LNCAP (cell line): ENCODE data around the gene TPCN1.

ENCODE experiments used
- CTCF ChIP-seq: fragments of 450-650 bp; IDR thresholded peaks from 2 replicates; pipeline ENCODE4 v1.5.1; 2017; ENCODE audit warnings: mild to moderate bottlenecking

Gene TPCN1

GRCh38 chr12:113278633-113279032 lies 57.4 kb downstream of the TPCN1 start:
- TF ChIP-seq CTCF, result no peak

GRCh38 chr12:113284751-113285150 lies 63.5 kb downstream of the TPCN1 start:
- no peak for TF ChIP-seq CTCF

- no peak for TF ChIP-seq CTCF
Observed at GRCh38 chr12:113285679-113286610, 64.7 kb downstream of the TPCN1 start.

- no peak for TF ChIP-seq CTCF
Observed at GRCh38 chr12:113286712-113287111, 65.4 kb downstream of the TPCN1 start.

- no peak for TF ChIP-seq CTCF
Observed at GRCh38 chr12:113287146-113287898, 66.1 kb downstream of the TPCN1 start.

GRCh38 chr12:113287899-113288282 lies 66.6 kb downstream of the TPCN1 start:
- TF ChIP-seq CTCF, result no peak

- no peak for TF ChIP-seq CTCF
Observed at GRCh38 chr12:113289361-113289760, 68.1 kb downstream of the TPCN1 start.
